Stimulated activated CD4-positive, alpha-beta T cell treated with anti-CD3 and anti-CD28 coated beads, Interleukin-1b, Interleukin-23, amount 100 ng/mL, for 4 hours (primary cell): ENCODE data around the gene CTU1.
A peak's percentile ranks its signal among the peaks of the same experiment; 100 is the strongest.

Experiments
- DNase-seq, 2 donors: peaks; one replicate each; pipeline ENCODE4 v3.0.0-alpha.2; 2020; ENCODE audit warnings: low read depth in 2 of 2

The CTU1 gene

GRCh38 chr19:51131780-51132680 is 23.8 kb upstream of the CTU1 start:
- no peak for DNase-seq

- DNase-seq = no peak
Observed at GRCh38 chr19:51129716-51130115, 21.5 kb upstream of the CTU1 start.

- no peak for DNase-seq
Observed at GRCh38 chr19:51128227-51128626, 20.0 kb upstream of the CTU1 start.

DNA sequence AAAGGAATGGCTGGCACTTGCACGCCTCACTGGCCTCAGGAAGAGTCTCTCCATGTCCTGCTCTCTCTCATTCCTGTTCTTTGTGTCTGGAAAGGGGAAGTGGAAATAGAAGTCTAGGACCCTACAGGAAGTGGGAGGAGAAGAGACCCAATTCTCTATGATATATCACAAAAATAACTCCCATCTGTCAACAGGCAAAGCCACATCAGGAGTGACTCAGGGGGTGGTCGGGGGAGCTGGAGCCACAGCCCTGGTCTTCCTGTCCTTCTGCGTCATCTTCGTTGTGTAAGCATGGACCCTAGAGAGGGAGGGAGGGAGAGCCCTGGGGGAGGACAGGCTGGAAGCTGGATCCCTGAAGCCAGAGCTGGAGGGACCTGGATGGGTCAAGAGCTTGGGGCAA is 19.5 kb upstream of the CTU1 start:
- DNase-seq = no peak

GRCh38 chr19:51127032-51127431 is 18.8 kb upstream of the CTU1 start:
- DNase-seq = no peak

GRCh38 chr19:51125421-51126075 is 17.3 kb upstream of the CTU1 start:
- DNase-seq = no peak

DNA sequence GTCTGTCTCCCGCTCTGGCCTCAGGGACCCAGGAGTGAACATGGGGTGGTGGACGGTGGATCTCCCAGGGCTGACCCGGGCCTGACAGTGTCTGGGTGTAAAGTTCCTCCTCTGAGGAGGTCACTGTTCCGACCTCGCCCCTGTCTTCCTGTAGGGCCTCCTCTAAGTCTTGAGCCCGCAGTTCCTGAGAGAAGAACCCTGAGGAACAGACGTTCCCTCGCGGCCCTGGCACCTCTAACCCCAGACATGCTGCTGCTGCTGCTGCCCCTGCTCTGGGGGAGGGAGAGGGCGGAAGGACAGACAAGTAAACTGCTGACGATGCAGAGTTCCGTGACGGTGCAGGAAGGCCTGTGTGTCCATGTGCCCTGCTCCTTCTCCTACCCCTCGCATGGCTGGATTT is 16.5 kb upstream of the CTU1 start, which contains the start of gene SIGLEC9:
SIGLEC9 (plus strand) TSS at position 178 of the 400 bp plus-strand sequence; CDS start at position 247, 69 bp downstream.
- no peak for DNase-seq

DNA sequence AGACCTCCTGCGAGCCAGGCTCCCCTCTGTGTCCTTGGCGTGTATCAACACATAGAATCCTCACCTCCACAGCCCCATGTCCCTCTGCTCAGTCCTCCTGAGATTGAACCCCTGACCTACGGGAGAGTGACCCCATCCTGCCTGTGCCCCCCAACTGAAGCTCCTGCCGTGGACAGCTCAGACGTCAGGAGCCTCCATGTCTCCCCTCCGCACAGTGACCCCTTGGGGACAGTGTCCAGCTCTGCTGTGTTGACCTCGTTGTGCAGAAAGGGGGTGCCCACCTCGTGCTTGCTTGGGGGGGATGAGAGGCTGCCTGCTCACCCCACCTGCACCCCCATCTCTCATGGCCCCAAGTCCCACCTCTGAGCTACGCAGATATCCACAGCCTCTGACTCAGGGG is 16.0 kb upstream of the CTU1 start:
- DNase-seq = no peak

GRCh38 chr19:51123802-51124201 is 15.6 kb upstream of the CTU1 start:
- no peak for DNase-seq

GRCh38 chr19:51123381-51123800 is 15.2 kb upstream of the CTU1 start:
- peak in 1 of 2 donors; percentile 33 for DNase-seq

DNA sequence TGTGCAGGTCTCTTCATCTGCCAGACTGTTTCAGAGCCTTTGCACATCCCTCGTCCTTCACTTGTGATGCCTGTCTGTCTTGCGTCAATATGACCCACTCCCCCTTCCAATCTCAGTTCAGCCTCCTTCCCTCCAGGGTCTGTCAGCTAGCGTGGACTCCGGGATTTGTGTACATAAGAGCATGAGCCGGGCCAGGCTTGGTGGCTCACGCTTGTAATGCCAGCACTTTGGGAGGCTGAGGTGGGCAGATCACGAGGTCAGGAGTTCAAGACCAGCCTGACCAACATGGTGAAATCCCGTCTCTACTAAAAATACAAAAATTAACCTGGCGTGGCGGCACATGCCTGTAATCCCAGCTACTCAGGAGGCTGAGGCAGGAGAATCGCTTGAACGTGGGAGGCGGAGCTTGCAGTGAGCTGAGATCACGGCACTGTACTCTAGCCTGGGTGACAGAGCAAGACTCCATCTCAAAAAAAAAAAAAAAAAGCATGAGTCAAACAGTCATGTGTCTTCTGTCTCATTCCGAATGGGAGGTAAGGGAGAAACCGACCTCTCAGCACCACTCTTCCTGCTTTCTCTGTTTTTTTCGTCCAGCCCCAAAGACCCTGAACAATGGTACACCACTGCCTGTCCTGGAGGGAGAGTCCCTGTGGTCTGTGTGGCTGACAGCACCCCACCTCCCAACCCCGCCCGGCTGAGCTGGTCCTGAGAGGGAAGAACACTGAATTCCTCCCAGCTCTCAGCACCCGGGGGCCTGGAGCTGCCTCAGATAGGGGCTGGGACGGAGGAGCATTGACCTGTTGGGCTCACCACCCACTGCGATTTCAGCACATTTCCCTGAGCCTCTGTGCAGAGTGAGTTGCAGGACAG is 14.1 kb upstream of the CTU1 start:
- DNase-seq = no peak

GRCh38 chr19:51121257-51121656 is 13.0 kb upstream of the CTU1 start:
- DNase-seq = no peak

DNA sequence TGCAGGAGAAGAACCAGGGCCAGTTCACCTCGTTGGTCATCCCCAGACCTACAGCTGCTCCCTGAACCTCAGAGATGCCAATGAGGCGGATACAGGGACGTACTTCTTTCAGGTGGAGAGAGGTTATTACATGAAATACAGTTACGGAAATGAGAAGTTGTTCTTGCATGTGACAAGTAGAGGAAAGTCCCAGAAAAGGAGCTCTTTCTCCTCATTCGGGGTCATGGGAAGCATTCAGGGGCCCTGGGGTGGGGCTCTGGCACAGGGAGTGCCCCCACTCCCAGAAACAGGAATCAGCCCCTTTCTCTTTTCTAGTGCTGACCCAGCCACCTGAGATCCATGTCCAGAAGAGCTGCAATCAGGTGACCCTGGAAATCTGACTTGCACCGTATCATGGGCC is 12.0 kb upstream of the CTU1 start:
- no peak for DNase-seq

DNA sequence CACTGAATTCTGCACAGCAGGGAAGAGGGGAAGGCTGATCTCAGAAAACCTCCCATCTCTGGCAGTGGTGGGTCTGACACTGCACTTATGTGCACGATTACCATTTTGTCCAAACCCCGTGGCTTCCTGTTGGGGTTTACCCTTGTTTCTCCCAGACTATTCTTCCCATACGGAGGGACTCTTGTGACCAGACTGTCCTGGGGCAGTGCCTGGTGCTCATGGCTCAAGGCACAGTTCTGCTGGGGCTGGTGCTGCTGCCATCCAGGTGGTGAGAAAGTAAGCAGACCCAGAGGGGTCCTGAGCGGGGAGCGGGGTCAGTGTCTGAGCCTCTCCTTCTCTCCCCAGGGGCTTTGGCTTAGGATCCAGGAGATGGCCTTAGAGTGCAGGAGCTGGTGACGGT is 11.4 kb upstream of the CTU1 start:
- DNase-seq = no peak

DNA sequence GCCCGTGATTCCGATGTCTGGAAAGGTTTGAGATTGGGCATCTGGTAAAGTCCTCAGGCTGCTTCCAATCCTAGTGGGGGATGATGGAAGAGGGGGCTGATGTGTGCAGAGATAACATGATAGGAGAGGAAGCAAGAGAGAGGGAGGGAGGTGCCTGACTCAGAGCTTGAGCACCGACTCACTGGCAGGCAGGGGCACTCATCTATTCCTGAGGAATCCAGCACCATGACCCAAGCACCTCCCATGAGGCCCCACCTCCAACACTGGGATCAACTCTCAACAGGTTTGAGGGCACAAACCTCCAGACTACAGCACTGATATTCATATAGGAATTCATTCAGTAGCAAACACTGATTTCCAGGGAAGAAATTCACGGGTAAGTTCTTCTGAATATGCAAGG is 10.9 kb upstream of the CTU1 start:
- no peak for DNase-seq

DNA sequence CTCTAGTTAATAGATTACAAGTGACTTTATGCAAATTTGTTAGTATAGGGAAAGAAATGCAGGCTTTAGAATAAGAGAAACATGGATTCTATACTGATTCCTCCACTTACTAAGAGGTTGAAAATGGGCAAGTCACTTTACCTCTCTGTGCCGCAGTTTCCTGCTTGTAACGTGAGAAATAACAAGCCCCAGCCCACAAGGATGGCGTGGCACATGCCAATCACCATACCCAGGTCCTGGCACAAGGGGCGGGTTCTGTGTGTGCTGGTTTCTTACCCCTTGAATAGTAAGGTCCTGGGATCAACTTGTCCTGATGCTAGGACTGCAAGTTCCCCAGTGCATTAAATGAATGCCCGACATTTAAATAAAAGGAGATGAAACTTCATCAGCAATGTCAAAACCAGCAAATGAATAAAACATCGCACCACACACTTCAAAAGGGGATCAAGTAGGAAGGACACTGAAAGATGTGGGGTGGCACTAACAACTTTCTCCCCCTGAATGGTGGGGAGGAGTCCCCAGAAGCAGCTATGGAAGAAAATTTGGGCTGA is 8.6 kb upstream of the CTU1 start:
- DNase-seq = no peak

GRCh38 chr19:51114087-51114729 is 6.0 kb upstream of the CTU1 start:
- no peak for DNase-seq

DNA sequence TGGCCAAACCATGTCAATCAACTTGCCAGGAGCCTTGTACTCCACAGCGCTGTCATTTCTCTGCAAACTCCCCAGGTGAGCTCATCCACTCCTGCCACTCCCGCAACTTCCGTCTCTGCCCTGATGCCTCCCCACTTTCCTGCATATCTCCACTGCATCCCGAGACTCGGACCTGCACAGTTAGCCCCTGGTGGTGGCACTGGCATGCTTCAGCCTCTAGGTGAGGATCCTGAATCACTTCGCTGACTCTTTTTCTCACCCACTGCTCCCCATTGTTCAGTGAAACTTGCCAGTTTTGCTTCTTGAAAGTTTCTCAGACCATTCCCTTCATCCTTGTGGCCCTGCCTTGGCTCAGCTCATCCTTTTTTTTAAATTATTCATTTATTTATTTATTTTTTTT is 3.4 kb upstream of the CTU1 start:
- no peak for DNase-seq

DNA sequence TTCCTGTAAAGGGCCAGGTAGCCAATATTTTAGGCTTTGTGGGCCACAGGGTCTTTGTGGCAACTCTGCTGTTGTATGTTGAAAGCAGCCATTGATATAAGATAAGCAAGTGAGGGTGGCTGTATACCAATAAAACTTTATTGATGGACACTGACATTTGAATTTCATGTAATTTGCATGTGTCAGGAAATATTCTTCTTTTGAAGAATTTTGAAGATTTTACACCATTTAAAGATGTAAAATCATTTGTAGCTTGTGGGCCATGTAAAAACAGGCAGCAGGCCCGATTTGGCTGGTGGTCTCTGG is 2.4 kb upstream of the CTU1 start:
- no peak for DNase-seq

- no peak for DNase-seq
Observed at GRCh38 chr19:51108805-51109146, 567 bp upstream of the CTU1 start.

- DNase-seq = peak in 1 of 2 donors; percentile 23
Observed at GRCh38 chr19:51107406-51108065, 673 bp downstream of the CTU1 start.
